ENCODE data around the gene TBKBP1.

TBKBP1 gene

GRCh38 chr17:47704116-47704515, 10.2 kb downstream of the TBKBP1 start:
- H2AFZ ChIP-seq (ENCODE audit: low read length): no peak overlapping the region
- no peaks in the 10 kb centered on the region for H4K20me1 ChIP-seq (ENCODE audit: insufficient read depth, low read length)
- no peaks in the 10 kb centered on the region for H3K9me3 ChIP-seq (ENCODE audit: low read length)
- peaks cover 33% of the 10 kb centered on the region for H3K4me1 ChIP-seq (ENCODE audit: insufficient read depth, low read length, severe bottlenecking)
- no peaks in the 10 kb centered on the region for H3K27me3 ChIP-seq (ENCODE audit: insufficient read depth, low read length)
- peaks cover 27% of the 10 kb centered on the region for H3K36me3 ChIP-seq (ENCODE audit: insufficient read depth, low read length)
- no peak overlapping the region for H3K27ac ChIP-seq (ENCODE audit: low read depth, low read length, poor library complexity, severe bottlenecking)
- H3K9ac ChIP-seq (ENCODE audit: low read length): no peak overlapping the region
- H3K9me2 ChIP-seq (ENCODE audit: low read depth, low read length): no peaks in the 10 kb centered on the region
- no peak for TF ChIP-seq CTCF (IDR thresholded peaks at IDR 0.05; ENCODE audit: low read length)
- no peak for TF ChIP-seq EZH2 (IDR thresholded peaks at IDR 0.05; ENCODE audit: borderline replicate concordance, low read length)
- 0 out of 2 replicates have a peak, but pooled peaks cover 3% of the 10 kb centered on the region for H3F3A ChIP-seq (ENCODE audit: insufficient read depth, low read length)
- H3K79me2 ChIP-seq (ENCODE audit: insufficient read depth, low read length): no peaks in the 10 kb centered on the region
- peak overlapping the region; percentile 3; the same call in 1 of the 2 replicates for H3K4me2 ChIP-seq (ENCODE audit: low read length)
- no peak overlapping the region for H3K4me3 ChIP-seq (ENCODE audit: low read depth, low read length, poor library complexity, severe bottlenecking)

GRCh38 chr17:47704736-47705135, 10.8 kb downstream of the TBKBP1 start:
- Histone ChIP-seq H3K4me1 (ENCODE audit: insufficient read depth, low read length, severe bottlenecking) (peaks cover 33% of the 10 kb centered on the region), H3K27ac (ENCODE audit: low read depth, low read length, poor library complexity, severe bottlenecking) (no peak overlapping the region), H3K9me3 (ENCODE audit: low read length) (no peaks in the 10 kb centered on the region)

GRCh38 chr17:47705536-47706530, 11.9 kb downstream of the TBKBP1 start:
- Histone ChIP-seq H3K4me2 (ENCODE audit: low read length) (no peak overlapping the region), H3K36me3 (ENCODE audit: insufficient read depth, low read length) (peaks cover 32% of the 10 kb centered on the region), H3K79me2 (ENCODE audit: insufficient read depth, low read length) (no peaks in the 10 kb centered on the region), H2AFZ (ENCODE audit: low read length) (no peak overlapping the region), H3F3A (ENCODE audit: insufficient read depth, low read length) (0 out of 2 replicates have a peak, but pooled peaks cover 3% of the 10 kb centered on the region), H3K27me3 (ENCODE audit: insufficient read depth, low read length) (no peaks in the 10 kb centered on the region), H3K4me1 (ENCODE audit: insufficient read depth, low read length, severe bottlenecking) (peaks cover 33% of the 10 kb centered on the region), H4K20me1 (ENCODE audit: insufficient read depth, low read length) (no peaks in the 10 kb centered on the region), H3K9me2 (ENCODE audit: low read depth, low read length) (no peaks in the 10 kb centered on the region), H3K27ac (ENCODE audit: low read depth, low read length, poor library complexity, severe bottlenecking) (no peak overlapping the region), H3K9me3 (ENCODE audit: low read length) (no peaks in the 10 kb centered on the region), H3K4me3 (ENCODE audit: low read depth, low read length, poor library complexity, severe bottlenecking) (no peak overlapping the region), H3K9ac (ENCODE audit: low read length) (no peak overlapping the region)
- TF ChIP-seq CTCF (IDR thresholded peaks at IDR 0.05; ENCODE audit: low read length) (no peak), EZH2 (IDR thresholded peaks at IDR 0.05; ENCODE audit: borderline replicate concordance, low read length) (no peak)

More at GRCh38 chr17:47704736-47705135, 10.8 kb downstream of the TBKBP1 start:
- Histone ChIP-seq H3K9me2 (ENCODE audit: low read depth, low read length) (no peaks in the 10 kb centered on the region), H3K9ac (ENCODE audit: low read length) (no peak overlapping the region), H2AFZ (ENCODE audit: low read length) (no peak overlapping the region), H3K4me2 (ENCODE audit: low read length) (no peak overlapping the region), H3K4me3 (ENCODE audit: low read depth, low read length, poor library complexity, severe bottlenecking) (no peak overlapping the region), H3K79me2 (ENCODE audit: insufficient read depth, low read length) (no peaks in the 10 kb centered on the region), H3K36me3 (ENCODE audit: insufficient read depth, low read length) (peaks cover 27% of the 10 kb centered on the region), H4K20me1 (ENCODE audit: insufficient read depth, low read length) (no peaks in the 10 kb centered on the region), H3F3A (ENCODE audit: insufficient read depth, low read length) (0 out of 2 replicates have a peak, but pooled peaks cover 3% of the 10 kb centered on the region), H3K27me3 (ENCODE audit: insufficient read depth, low read length) (no peaks in the 10 kb centered on the region)
- no peak for TF ChIP-seq CTCF (IDR thresholded peaks at IDR 0.05; ENCODE audit: low read length)
- no peak for TF ChIP-seq EZH2 (IDR thresholded peaks at IDR 0.05; ENCODE audit: borderline replicate concordance, low read length)

Measured in OCI-LY1 (cell line).